GM13977 (cell line): ENCODE measurements around the gene ANXA6.

Experiments used
- DNase-seq: peaks from one replicate; pipeline ENCODE4 v3.0.0; 2012; ENCODE audit warnings: low spot score
- CTCF ChIP-seq: IDR thresholded peaks from 2 replicates; pipeline ENCODE4 v1.5.1; 2012; ENCODE audit warnings: mild to moderate bottlenecking, control low read depth; ENCODE audit not compliant: insufficient read depth; ENCODE audit errors: extremely low read depth, missing control alignments
- in situ Hi-C: fragments of 300-500 bp; cut with MboI; formaldehyde crosslinking; loops from one replicate; pipeline ENCODE4 v1.12.0; 2022; ENCODE audit warnings: low sequenced_read_pairs, low pct_unique_long_range_greater_than_20kb, mixed read lengths, inconsistent platforms; ENCODE audit not compliant: unreplicated experiment

The ANXA6 gene

DNA sequence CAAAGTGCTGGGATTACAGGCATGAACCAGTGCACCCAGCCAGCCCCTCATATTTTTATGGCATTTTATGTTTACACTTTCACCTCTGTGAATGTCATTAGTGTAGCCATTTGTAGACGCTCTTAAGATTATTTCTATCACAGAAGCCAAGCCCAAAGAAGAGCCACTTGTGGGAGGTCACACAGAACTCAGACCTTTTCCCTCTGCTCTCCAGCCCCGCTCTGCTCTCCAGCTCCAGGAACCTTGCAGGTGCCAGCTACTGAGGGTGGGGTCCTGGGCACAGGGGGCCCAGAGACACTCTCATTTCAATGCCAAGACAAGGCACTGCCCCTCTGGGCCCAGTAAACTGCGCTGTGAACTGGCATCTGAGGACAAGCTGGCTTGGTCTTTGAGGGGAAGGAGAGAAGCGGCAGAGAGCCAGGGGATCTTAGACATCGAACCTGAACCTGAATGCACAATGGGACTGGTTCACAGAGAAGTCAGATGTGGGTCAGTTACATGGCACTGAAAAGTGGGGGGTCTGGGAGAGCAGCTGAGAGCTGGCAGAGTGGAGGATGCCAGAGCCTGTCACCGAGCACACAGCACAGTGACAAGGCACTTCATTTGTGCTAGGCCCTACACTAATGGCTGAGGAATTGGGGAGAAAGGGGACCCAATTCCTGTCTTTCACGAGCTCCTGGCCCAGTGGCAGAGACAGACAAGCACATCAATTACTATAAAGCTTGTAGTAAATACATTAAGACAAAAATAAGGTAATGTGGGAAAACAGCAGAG is 16.7 kb downstream of the ANXA6 start:
- no peak for TF ChIP-seq CTCF
- DNase-seq: no peak
- in situ Hi-C loops: no loop called here

DNA sequence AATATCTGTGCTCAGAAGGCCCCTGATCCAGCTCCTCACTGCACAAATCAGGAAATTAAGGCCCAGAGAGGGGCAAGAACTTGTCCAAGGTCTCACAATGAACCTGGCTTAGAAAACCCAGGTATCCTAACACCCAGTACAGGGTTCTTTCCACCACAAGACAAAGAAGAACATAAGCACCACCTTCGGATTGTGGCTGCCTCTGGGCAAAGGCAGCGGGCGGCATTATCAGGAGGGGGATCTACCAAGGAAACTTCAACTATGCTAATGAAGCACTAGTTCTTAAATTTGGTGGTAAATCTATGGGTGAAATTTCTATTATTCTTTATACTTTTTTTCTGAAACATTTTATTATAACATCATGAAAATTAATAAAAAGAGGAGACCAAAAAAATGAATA is 17.9 kb downstream of the ANXA6 start:
- no peak for TF ChIP-seq CTCF
- DNase-seq: no peak
- in situ Hi-C loops: no loop called here

GRCh38 chr5:151139015-151139414 is 18.6 kb downstream of the ANXA6 start:
- no peak for DNase-seq

DNA sequence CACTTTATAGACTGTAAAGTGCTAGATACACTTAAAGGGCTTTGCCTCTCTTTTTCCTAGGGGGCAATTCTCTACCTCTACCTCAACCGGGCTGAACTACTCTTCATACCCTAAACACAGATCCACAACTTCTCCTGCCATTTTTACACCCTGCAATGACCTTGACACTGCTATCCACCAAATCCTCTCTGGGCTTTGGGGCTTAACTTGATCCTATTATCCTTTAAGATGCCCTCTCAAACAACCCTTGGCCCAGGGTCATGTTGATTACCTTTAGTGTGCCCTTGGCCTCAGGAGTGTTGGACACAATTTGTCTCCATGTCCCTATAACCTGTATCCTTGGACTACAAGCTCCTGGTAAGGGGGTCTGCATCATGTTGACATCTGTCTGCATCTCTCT is 19.5 kb downstream of the ANXA6 start:
- TF ChIP-seq CTCF: no peak
- no peak for DNase-seq
- in situ Hi-C loops: no loop called here

More at GRCh38 chr5:151139015-151139414, 18.6 kb downstream of the ANXA6 start:
- TF ChIP-seq CTCF: no peak
- in situ Hi-C loops: no loop called here

- TF ChIP-seq CTCF: no peak
- DNase-seq: no peak
- in situ Hi-C loops: no loop called here
Observed at GRCh38 chr5:151137067-151137825, 20.3 kb downstream of the ANXA6 start.

DNA sequence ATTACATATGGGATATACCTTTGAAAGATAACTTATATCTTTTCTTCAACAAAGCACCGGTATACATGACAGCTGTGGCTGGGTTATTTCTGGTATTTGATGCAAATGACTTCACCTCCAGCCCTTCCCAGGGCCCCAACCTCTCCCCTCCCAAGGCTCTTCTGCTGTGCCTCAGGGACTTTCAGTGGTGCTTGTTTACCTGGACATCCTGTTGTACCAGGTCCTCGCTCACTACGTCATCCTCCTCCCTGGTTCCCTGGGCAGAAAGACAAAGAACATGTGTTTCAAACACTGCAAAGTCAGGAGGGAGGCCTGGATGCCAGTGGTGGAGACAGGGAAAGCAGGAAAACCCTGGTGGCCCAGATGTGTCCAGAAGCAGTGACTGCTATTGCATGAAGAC is 23.4 kb downstream of the ANXA6 start:
- in situ Hi-C loops: no loop called here
- no peak for DNase-seq

More for the DNA sequence above, 23.4 kb downstream of the ANXA6 start:
- TF ChIP-seq CTCF: no peak
